LHCN-M2 (cell line): ENCODE results near the gene PDZD7. TPM values are rescaled to one million over a fixed set of nuclear protein-coding genes. Genes with fewer than 3 reads are reported as not detected.
"Not testable (repeated sequence)": the region's sequence is repeated elsewhere in the genome, so short reads cannot be mapped to it uniquely, and the experiment has no call there.

Experiments used
- DNase-seq: peaks from one replicate; pipeline ENCODE4 v3.0.0-alpha.2; 2012; ENCODE audit warnings: low read depth
- total RNA-seq: library from RNA; depleted of rRNA; stranded (reverse); fragments of >200 nt; gene quantifications from 2 replicates; pipeline ENCODE4 v1.2.3, GENCODE V29; 2014

Gene PDZD7
- total RNA-seq, 1 experiment from 2014 or later, result 1.2 TPM

GRCh38 chr10:100984672-100985177, 46.2 kb downstream of the PDZD7 start:
- DNase-seq, result no peak

DNA sequence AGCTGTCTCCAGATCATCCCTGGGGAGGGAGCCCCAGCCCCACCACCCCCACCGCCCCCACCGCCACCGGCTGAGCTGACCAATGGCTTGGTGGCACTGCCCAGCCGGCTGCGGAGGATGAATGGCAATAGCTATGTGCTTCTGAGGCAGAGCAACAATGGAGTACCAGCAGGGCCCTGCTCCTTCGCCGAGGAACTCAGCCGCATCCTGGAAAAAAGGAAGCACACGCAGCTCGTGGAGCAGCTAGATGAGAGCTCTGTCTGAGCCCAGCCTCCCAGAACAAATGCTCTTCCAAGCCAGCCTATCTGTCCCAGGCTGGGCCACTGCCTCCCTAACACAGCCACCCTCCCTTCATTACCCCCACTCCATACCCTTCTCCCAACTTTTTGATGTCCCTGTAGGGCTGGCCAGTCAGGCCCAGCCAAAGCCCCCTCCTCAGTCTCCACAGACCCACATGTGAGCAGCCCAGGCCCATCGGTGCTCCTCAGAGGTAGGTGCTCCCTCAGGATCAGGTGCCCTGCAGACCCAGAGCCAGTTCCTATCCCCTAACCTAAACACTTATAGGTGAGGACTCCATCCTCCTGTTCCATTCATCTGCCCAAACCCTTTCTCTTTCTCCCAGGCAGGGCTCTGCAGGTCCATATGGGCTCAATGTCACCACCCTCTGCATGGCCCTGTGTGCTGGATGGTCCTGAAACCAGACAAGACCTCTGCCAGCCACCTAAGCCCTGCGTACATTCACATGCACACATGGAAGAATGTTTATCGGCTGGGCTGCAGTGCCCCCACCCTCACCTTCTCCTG, 46.9 kb downstream of the PDZD7 start:
- DNase-seq, result no peak

DNA sequence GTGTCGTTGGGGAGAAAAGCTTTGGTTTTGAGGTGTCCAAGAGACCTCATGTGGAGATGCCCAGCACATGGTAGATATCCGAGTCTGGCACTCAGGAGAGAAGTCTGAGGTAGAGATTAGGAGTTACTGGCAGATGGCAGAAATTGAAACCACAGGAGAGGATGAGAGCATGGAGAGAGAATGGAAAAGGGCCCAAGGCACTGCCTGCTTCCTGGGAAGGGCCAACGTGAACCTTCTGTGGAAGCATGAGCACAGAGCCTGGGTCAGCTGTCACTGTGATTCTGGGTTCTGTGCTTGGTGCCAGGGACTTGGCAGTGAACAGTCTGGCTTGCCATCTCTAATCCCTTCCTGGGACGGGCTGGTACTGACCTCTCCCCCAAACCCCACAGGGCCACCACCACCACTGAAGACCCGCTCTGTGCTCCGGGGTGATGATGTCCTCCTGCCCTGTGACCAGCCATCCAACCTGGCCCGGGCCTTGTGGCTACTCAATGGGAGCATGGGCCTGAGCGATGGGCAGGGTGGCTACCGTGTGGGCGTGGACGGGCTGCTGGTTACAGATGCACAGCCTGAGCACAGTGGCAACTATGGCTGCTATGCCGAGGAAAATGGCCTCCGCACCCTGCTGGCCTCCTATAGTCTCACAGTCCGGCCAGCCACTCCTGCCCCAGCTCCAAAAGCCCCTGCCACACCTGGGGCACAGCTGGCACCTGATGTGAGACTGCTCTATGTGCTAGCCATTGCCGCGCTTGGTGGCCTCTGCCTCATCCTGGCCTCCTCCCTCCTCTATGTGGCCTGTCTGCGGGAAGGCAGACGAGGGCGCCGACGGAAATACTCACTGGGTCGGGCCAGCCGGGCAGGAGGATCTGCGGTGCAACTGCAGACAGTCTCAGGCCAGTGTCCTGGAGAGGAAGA, 47.8 kb downstream of the PDZD7 start:
- no peak for DNase-seq

DNA sequence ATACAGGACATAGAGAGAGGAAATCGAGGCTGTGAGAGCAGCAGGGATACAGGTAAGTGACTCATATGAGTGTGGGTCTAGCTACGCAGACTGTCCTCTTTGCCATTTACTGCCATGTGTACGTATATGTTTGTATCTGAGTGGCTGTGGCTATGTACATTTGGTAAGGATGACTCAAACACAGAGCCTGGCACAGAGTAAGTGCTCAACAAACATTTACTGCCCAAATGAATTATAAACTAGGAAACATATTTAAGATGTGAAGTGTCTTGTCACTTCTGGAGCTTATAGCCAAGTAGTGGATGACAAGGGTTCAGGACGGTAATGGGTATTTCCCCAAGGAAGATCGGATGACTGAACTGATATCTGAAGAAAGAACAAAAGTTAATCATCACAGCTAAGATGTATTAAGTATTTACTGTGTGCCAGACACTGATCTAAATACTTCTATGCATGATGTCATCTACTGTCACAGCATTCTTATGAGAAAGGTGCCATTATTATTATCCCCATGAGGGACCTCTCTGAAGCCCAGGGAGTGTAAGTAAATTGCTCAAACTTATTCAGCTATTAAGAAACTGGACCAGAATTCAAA, 49.7 kb downstream of the PDZD7 start:
- no peak for DNase-seq

DNA sequence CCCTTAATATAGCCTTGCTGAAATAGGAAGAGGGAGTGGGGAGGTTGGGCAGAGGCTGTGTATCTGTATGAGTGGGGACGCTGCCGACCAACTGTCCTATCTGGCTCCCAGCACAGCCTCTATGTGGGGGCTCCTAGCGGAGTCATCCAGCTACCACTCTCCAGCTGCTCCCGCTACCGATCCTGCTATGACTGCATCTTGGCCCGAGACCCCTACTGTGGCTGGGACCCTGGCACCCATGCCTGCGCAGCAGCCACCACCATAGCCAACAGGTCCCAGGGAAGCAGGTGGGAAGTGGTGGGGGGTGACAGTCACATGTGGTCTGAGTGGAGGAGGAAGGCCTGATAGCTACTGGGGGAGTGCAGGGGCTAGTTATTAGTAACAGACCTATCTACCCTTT, 50.2 kb downstream of the PDZD7 start:
- DNase-seq, result no peak

DNA sequence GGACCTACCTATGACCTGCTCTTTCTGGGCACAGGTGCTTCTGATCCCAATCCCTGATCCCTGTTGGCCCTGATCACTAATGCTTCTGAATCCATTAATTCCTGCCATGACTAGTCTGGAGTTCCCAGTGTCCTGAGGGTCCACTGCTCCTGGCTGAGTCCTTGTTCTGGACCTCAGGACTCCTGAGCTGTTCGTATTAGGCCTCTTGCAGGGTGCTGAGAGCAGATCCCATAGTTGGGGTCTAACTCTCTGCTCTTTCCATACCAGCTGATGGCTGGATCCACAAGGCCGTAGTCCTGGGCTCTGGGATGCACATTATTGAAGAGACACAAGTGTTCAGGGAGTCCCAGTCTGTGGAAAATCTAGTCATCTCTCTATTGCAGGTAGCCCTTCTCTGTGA, 50.6 kb downstream of the PDZD7 start:
- no peak for DNase-seq

DNA sequence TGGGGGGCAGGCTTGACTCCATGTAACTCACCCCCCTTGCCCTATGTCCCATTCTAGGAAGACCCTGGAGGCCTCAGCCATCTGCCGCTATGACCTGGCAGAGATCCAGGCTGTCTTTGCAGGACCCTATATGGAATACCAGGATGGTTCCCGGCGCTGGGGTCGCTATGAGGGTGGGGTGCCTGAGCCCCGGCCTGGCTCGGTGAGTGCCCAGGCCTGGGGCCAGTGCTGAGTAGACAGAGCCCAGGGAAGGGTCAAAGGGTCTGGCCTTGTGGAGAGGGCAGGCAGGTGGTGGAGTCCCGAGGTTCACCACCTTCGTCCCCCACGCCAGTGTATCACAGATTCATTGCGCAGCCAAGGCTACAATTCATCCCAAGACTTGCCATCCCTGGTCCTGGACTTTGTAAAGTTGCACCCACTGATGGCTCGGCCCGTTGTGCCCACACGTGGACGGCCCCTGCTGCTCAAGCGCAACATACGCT, 51.1 kb downstream of the PDZD7 start:
- no peak for DNase-seq

- DNase-seq, result no peak
These were observed 52.1 kb downstream of the PDZD7 start for GRCh38 chr10:100978901-100979195.

- no peak for DNase-seq
These were observed 52.6 kb downstream of the PDZD7 start for GRCh38 chr10:100978121-100978900.

DNA sequence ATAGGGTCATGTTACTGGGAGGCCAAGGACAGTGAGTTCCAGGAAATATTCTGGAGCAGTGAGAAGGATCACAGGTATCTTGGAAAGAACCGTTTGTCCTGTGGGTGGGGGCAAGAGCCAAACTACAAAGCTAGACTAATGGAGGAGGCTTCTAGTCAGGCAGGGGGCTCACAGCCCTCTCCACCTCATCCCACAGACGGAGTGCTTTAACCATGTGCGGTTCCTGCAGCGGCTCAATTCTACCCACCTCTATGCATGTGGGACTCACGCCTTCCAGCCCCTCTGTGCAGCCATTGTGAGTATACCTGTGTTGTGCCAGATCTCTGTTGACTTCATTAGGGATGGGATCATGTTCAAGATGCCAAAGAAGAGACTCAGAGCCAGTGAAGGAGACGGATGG, 53.5 kb downstream of the PDZD7 start:
- DNase-seq, result no peak

GRCh38 chr10:100976906-100977305, 54.0 kb downstream of the PDZD7 start:
- no peak for DNase-seq

- DNase-seq, result not testable (repeated sequence)
These were observed 55.5 kb downstream of the PDZD7 start for GRCh38 chr10:100975397-100975796.

DNA sequence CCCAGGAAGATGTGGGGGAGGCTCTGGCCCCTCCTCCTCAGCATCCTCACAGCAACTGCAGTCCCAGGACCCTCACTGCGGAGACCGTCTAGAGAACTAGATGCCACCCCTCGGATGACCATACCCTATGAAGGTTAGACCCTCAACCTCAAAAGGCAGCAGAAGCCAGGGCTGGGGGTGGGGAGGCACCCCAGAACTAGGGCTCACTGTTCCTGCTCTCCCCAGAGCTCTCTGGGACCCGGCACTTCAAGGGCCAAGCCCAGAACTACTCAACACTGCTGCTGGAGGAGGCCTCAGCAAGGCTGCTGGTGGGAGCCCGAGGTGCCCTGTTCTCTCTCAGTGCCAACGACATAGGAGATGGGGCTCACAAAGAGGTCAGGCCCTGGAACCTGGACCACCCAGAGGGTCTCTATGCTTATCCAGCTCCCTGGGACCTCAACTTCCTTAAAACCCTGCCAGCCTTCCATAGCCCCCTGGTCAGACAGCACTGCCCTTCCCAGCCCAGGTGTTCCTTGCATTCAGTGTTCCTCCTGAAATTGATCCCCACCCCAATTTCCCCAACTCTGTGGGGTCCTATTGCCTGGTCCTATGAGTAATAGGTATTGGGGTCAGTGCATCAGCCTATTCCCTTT, 57.9 kb downstream of the PDZD7 start:
- no peak for DNase-seq

GRCh38 chr10:100972115-100972903, 58.6 kb downstream of the PDZD7 start:
- no peak for DNase-seq

DNA sequence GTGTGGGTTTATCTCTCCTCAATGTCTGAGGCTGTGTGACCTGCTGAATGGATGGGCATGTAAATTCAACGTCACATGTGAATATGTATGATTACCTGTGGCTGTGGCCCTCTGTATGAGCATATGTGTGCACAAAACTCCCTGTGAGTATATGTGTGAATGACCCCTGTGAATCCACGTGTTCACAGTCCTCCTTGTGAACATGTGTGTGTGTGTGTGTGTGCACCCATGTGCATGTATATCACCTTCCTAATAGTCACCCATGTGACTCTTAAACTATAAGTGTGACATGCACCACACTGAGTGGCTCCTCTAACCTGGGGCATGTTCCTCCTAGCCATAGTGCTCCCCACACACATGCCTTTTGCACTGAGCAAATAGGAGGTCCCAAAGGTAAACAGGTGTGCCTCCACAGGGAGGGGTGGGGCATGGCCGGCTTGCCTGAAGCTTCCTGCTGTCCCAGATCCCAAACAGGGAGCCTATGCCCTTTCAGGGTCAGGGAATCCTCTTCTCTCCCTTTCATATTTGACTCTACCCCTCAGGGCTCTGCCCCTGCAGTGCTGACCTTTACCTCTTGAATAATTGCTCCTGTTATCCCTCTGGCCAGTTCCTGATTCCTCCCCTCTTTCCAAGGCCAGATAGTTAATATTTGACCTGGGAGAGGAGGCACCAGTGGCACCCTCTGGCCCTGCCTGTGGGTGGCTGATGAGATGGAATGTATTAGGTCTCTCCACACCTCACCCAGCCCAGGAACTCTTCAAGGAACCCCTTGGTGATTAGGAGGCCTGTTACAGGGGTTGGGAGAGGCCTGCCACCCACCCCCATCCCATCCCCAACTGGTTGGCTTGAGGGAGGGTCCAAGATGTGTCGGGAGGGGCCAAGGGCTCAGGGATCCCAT, 59.8 kb downstream of the PDZD7 start:
- no peak for DNase-seq

- no peak for DNase-seq
These were observed 60.6 kb downstream of the PDZD7 start for GRCh38 chr10:100970076-100970913.

DNA sequence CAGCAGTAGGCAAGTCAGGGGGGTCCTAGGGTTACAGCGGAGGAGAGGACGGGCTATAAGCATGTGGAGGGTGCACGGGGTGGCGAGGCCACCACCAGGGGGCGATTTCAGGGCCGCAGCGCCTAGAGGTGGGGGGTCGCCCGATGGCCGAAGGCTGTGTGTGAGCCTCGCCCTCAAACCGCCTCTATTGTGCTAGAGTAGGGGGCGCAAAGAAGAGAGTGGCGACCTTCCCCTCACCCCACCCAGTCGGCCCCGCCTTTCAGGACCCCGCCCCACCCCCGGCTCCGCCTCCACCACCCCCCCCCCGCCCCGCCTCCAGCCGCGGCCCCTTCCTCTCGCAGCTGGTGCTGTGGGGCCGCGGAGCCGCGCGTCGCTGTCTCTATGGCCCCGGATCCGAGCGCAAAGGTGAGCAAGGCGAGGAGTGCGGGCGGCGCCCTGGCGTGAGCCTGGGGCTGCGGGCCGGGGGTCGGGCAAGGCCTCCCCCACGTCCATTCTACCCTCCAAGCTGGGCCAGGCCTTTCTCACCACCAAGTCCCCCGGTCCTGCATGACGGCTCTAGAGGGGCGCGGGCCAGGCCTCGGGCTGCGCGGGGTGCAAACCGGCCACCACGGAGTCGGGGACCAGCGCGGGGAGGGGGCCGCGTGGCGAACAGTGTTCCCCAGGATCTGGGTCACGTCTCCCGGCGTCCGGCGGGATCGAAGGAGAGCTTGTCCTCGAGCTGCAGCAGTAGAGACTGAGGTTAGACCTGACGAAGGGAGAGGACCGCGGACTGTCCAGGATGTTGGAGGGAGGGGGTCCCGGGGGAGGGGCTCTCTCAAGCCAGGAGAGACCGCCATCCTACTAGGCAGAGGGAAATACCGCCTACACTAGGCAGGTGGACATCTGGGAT, 61.5 kb downstream of the PDZD7 start, which contains the start of gene SEMA4G:
Gene SEMA4G, plus strand, starts transcription at position 318 of the 889 bp plus-strand sequence. CDS start 3,409 bp downstream, outside the sequence.
- DNase-seq, result peak; percentile 35
